B cell (primary cell): ENCODE data around the gene C20orf141.

ENCODE experiments used
- EZH2 ChIP-seq: IDR thresholded peaks from 2 replicates; pipeline ENCODE4 v1.6.1; 2012; ENCODE audit warnings: borderline replicate concordance, low read depth, mild to moderate bottlenecking, moderate library complexity, low read length; ENCODE audit not compliant: insufficient read depth, poor library complexity, severe bottlenecking
- TF ChIP-seq, protein P1 (sequence below): fragments of 200-600 bp; IDR thresholded peaks from one replicate; pipeline ENCODE4 v1.8.0; 2022; ENCODE audit warnings: antibody characterized with exemption, mild to moderate bottlenecking

DNA sequence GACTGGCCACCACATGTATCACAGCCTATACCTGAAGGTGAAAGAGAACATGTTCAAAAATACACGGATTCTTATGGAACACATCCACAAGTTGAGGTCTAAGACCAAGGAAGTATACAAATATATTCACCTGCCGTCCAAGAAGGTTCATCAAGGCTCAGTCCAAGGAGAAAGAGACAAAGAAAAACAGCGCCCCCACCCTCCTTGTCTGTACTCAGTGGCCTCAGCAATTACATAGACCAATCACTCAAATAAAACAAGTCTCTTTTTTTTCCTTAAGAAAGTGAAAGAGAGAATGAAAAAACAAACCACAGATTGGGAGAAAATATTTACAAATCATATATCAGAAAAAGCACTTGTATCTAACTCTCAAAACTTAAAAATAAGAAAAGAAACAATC is 33.8 kb upstream of the C20orf141 start:
- TF ChIP-seq, protein P1, sequence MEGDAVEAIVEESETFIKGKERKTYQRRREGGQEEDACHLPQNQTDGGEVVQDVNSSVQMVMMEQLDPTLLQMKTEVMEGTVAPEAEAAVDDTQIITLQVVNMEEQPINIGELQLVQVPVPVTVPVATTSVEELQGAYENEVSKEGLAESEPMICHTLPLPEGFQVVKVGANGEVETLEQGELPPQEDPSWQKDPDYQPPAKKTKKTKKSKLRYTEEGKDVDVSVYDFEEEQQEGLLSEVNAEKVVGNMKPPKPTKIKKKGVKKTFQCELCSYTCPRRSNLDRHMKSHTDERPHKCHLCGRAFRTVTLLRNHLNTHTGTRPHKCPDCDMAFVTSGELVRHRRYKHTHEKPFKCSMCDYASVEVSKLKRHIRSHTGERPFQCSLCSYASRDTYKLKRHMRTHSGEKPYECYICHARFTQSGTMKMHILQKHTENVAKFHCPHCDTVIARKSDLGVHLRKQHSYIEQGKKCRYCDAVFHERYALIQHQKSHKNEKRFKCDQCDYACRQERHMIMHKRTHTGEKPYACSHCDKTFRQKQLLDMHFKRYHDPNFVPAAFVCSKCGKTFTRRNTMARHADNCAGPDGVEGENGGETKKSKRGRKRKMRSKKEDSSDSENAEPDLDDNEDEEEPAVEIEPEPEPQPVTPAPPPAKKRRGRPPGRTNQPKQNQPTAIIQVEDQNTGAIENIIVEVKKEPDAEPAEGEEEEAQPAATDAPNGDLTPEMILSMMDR, result no peak
- no peak for TF ChIP-seq EZH2
